ENCODE measurements around the gene RAPGEF4.

Gene RAPGEF4

DNA sequence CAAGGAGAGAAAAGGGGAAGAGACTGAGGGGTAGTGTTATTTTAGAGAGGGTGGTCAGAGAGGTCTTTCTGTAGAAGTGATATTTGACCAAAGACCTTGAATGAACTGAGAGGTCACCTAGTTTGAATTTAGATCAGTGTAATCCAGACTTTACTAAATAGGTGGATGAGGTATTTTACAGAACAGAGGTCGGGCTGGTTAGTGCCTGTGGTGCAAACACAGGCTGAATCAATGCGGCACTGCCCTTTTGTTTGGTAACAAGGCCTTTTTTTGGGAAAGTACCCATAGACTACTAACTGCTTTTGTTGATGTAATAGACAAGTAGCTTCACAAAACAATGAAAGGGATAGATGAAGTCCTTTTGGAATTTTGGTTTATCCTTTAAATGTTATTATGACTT, 15.9 kb downstream of the RAPGEF4 start:
- Histone ChIP-seq H3K4me2 (ENCODE audit: low read depth, low read length, poor library complexity, severe bottlenecking) (no peak overlapping the region), H3K4me1 (ENCODE audit: insufficient read depth, low read length, poor library complexity, severe bottlenecking) (no peaks in the 10 kb centered on the region), H3K9me3 (ENCODE audit: insufficient read depth, low read depth, low read length) (no peaks in the 10 kb centered on the region), H2AFZ (ENCODE audit: low read length) (no peak overlapping the region), H3K9me2 (replicated peaks; ENCODE audit: low read depth, low read length) (no peaks in the 10 kb centered on the region), H3K27me3 (ENCODE audit: insufficient read depth, low read length, poor library complexity, severe bottlenecking) (no peaks in the 10 kb centered on the region), H3K4me3 (ENCODE audit: low read length, poor library complexity, severe bottlenecking) (no peak overlapping the region), H3K36me3 (ENCODE audit: insufficient read depth, low read length) (no peaks in the 10 kb centered on the region), H4K20me1 (ENCODE audit: insufficient read depth, low read length, poor library complexity, severe bottlenecking) (no peaks in the 10 kb centered on the region), H3F3A (ENCODE audit: low read depth) (no peaks in the 10 kb centered on the region), H3K79me2 (ENCODE audit: insufficient read depth, low read length) (no peaks in the 10 kb centered on the region), H3K9ac (ENCODE audit: low read depth, low read length, poor library complexity, severe bottlenecking) (no peak overlapping the region)
- no peak for TF ChIP-seq EZH2phosphoT487 (IDR thresholded peaks at IDR 0.05; ENCODE audit: borderline replicate concordance)
- TF ChIP-seq, protein P1, sequence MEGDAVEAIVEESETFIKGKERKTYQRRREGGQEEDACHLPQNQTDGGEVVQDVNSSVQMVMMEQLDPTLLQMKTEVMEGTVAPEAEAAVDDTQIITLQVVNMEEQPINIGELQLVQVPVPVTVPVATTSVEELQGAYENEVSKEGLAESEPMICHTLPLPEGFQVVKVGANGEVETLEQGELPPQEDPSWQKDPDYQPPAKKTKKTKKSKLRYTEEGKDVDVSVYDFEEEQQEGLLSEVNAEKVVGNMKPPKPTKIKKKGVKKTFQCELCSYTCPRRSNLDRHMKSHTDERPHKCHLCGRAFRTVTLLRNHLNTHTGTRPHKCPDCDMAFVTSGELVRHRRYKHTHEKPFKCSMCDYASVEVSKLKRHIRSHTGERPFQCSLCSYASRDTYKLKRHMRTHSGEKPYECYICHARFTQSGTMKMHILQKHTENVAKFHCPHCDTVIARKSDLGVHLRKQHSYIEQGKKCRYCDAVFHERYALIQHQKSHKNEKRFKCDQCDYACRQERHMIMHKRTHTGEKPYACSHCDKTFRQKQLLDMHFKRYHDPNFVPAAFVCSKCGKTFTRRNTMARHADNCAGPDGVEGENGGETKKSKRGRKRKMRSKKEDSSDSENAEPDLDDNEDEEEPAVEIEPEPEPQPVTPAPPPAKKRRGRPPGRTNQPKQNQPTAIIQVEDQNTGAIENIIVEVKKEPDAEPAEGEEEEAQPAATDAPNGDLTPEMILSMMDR (conservative IDR thresholded peaks at IDR 0.05; ENCODE audit: low read length), result no peak

DNA sequence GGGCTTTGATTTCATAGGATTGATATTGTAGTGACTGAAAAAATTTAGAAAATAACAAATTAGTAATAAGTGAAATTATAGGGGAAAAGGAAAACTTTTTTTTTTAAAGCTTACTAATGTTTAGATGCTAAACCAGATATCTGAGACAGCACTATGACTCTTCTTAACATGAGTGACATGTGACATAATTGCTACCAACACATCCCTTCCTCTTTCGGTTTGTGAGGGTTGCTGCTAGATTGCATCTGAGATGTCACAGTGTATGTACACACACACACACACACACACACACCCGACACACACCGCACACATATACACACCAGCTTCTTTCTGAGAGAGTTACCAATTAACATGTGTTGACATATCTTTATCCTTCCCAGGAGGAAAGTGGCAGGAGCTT, 18.0 kb downstream of the RAPGEF4 start:
- Histone ChIP-seq H3K4me2 (ENCODE audit: low read depth, low read length, poor library complexity, severe bottlenecking) (no peak overlapping the region), H4K20me1 (ENCODE audit: insufficient read depth, low read length, poor library complexity, severe bottlenecking) (no peaks in the 10 kb centered on the region), H3K9me3 (ENCODE audit: insufficient read depth, low read depth, low read length) (no peaks in the 10 kb centered on the region), H3F3A (ENCODE audit: low read depth) (no peaks in the 10 kb centered on the region), H3K79me2 (ENCODE audit: insufficient read depth, low read length) (no peaks in the 10 kb centered on the region), H3K9me2 (replicated peaks; ENCODE audit: low read depth, low read length) (no peaks in the 10 kb centered on the region), H2AFZ (ENCODE audit: low read length) (no peak overlapping the region), H3K27me3 (ENCODE audit: insufficient read depth, low read length, poor library complexity, severe bottlenecking) (no peaks in the 10 kb centered on the region), H3K9ac (ENCODE audit: low read depth, low read length, poor library complexity, severe bottlenecking) (no peak overlapping the region), H3K4me3 (ENCODE audit: low read length, poor library complexity, severe bottlenecking) (no peak overlapping the region), H3K4me1 (ENCODE audit: insufficient read depth, low read length, poor library complexity, severe bottlenecking) (no peaks in the 10 kb centered on the region), H3K36me3 (ENCODE audit: insufficient read depth, low read length) (no peaks in the 10 kb centered on the region)
- no peak for TF ChIP-seq EZH2phosphoT487 (IDR thresholded peaks at IDR 0.05; ENCODE audit: borderline replicate concordance)
- TF ChIP-seq, protein P1 (conservative IDR thresholded peaks at IDR 0.05; ENCODE audit: low read length), result no peak

DNA sequence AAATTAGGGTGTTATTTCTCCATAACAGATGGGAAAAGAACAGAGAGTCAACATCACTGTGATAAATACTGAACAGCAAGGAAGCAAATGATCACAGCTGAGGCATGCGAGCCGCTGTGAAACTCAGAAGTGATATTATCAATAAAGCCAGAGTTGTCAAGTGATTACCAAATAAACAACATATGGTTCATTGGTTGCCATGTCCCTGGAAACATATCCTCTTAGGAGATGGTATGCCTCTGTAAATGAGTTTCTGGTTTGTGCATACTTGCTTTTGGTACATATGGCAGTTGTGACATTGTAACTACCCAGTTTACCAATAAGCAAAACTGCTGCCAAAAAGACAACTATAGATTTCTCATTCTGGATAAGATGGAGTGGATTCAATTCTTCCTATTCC, 23.8 kb downstream of the RAPGEF4 start:
- Histone ChIP-seq H3K36me3 (ENCODE audit: insufficient read depth, low read length) (no peaks in the 10 kb centered on the region), H3K4me1 (ENCODE audit: insufficient read depth, low read length, poor library complexity, severe bottlenecking) (no peaks in the 10 kb centered on the region), H3K4me3 (ENCODE audit: low read length, poor library complexity, severe bottlenecking) (no peak overlapping the region), H3K9me2 (replicated peaks; ENCODE audit: low read depth, low read length) (no peaks in the 10 kb centered on the region), H3F3A (ENCODE audit: low read depth) (no peaks in the 10 kb centered on the region), H3K4me2 (ENCODE audit: low read depth, low read length, poor library complexity, severe bottlenecking) (no peak overlapping the region), H3K9ac (ENCODE audit: low read depth, low read length, poor library complexity, severe bottlenecking) (no peak overlapping the region), H3K27me3 (ENCODE audit: insufficient read depth, low read length, poor library complexity, severe bottlenecking) (no peaks in the 10 kb centered on the region), H3K9me3 (ENCODE audit: insufficient read depth, low read depth, low read length) (peaks cover 3% of the 10 kb centered on the region; the same call in 1 of the 2 replicates), H2AFZ (ENCODE audit: low read length) (no peak overlapping the region), H3K79me2 (ENCODE audit: insufficient read depth, low read length) (no peaks in the 10 kb centered on the region), H4K20me1 (ENCODE audit: insufficient read depth, low read length, poor library complexity, severe bottlenecking) (no peaks in the 10 kb centered on the region)
- TF ChIP-seq, protein P1 (conservative IDR thresholded peaks at IDR 0.05; ENCODE audit: low read length), result no peak
- TF ChIP-seq EZH2phosphoT487 (IDR thresholded peaks at IDR 0.05; ENCODE audit: borderline replicate concordance), result no peak
